ENCODE results near the gene KCNA10.

Gene KCNA10

GRCh38 chr1:110506541-110506940, 12.4 kb downstream of the KCNA10 start:
- H3K36me3 ChIP-seq (ENCODE audit: control insufficient read depth in 5 of 5, insufficient read depth in 5 of 5, low read length in 5 of 5), result no peaks in the 10 kb centered on the region
- no peak overlapping the region for H3K4me3 ChIP-seq (ENCODE audit: low read depth in 1 of 5, low read length in 5 of 5)
- H3K9me3 ChIP-seq (ENCODE audit: control insufficient read depth in 5 of 5, low read length in 5 of 5), result no peaks in the 10 kb centered on the region
- peaks cover 0 to 7% (median 0%) of the 10 kb centered on the region in 5 donors for H3K27me3 ChIP-seq (ENCODE audit: control insufficient read depth in 5 of 5, insufficient read depth in 4 of 5, low read length in 5 of 5)
- H3K9ac ChIP-seq (ENCODE audit: low read length in 5 of 5), result no peak overlapping the region
- H3K4me1 ChIP-seq (ENCODE audit: control insufficient read depth in 5 of 5, insufficient read depth in 5 of 5, low read length in 5 of 5), result peaks cover 0 to 17% (median 2%) of the 10 kb centered on the region in 5 donors
- no peak overlapping the region for H3K27ac ChIP-seq (ENCODE audit: low read depth, low read length)

GRCh38 chr1:110505596-110505995, 13.4 kb downstream of the KCNA10 start:
- H3K27ac ChIP-seq (ENCODE audit: low read depth, low read length), result no peak overlapping the region
- H3K36me3 ChIP-seq (ENCODE audit: control insufficient read depth in 5 of 5, insufficient read depth in 5 of 5, low read length in 5 of 5), result no peaks in the 10 kb centered on the region
- no peak overlapping the region for H3K4me3 ChIP-seq (ENCODE audit: low read depth in 1 of 5, low read length in 5 of 5)
- peaks cover 0 to 7% (median 0%) of the 10 kb centered on the region in 5 donors for H3K27me3 ChIP-seq (ENCODE audit: control insufficient read depth in 5 of 5, insufficient read depth in 4 of 5, low read length in 5 of 5)
- peaks cover 0 to 17% (median 2%) of the 10 kb centered on the region in 5 donors for H3K4me1 ChIP-seq (ENCODE audit: control insufficient read depth in 5 of 5, insufficient read depth in 5 of 5, low read length in 5 of 5)
- H3K9ac ChIP-seq (ENCODE audit: low read length in 5 of 5), result no peak overlapping the region
- no peaks in the 10 kb centered on the region for H3K9me3 ChIP-seq (ENCODE audit: control insufficient read depth in 5 of 5, low read length in 5 of 5)

- Histone ChIP-seq H3K4me3 (ENCODE audit: low read depth in 1 of 5, low read length in 5 of 5) (no peak overlapping the region), H3K4me1 (ENCODE audit: control insufficient read depth in 5 of 5, insufficient read depth in 5 of 5, low read length in 5 of 5) (peaks cover 0 to 17% (median 2%) of the 10 kb centered on the region in 5 donors), H3K27me3 (ENCODE audit: control insufficient read depth in 5 of 5, insufficient read depth in 4 of 5, low read length in 5 of 5) (peaks cover 0 to 7% (median 0%) of the 10 kb centered on the region in 5 donors), H3K27ac (ENCODE audit: low read depth, low read length) (no peak overlapping the region), H3K9ac (ENCODE audit: low read length in 5 of 5) (no peak overlapping the region), H3K36me3 (ENCODE audit: control insufficient read depth in 5 of 5, insufficient read depth in 5 of 5, low read length in 5 of 5) (no peaks in the 10 kb centered on the region), H3K9me3 (ENCODE audit: control insufficient read depth in 5 of 5, low read length in 5 of 5) (no peaks in the 10 kb centered on the region)
These were observed 14.7 kb downstream of the KCNA10 start for GRCh38 chr1:110504226-110504625.

GRCh38 chr1:110503471-110503870, 15.5 kb downstream of the KCNA10 start:
- Histone ChIP-seq H3K27me3 (ENCODE audit: control insufficient read depth in 5 of 5, insufficient read depth in 4 of 5, low read length in 5 of 5) (peaks cover 0 to 7% (median 0%) of the 10 kb centered on the region in 5 donors), H3K4me1 (ENCODE audit: control insufficient read depth in 5 of 5, insufficient read depth in 5 of 5, low read length in 5 of 5) (peaks cover 0 to 15% (median 2%) of the 10 kb centered on the region in 5 donors), H3K9ac (ENCODE audit: low read length in 5 of 5) (no peak overlapping the region), H3K36me3 (ENCODE audit: control insufficient read depth in 5 of 5, insufficient read depth in 5 of 5, low read length in 5 of 5) (no peaks in the 10 kb centered on the region), H3K27ac (ENCODE audit: low read depth, low read length) (no peak overlapping the region), H3K9me3 (ENCODE audit: control insufficient read depth in 5 of 5, low read length in 5 of 5) (no peaks in the 10 kb centered on the region), H3K4me3 (ENCODE audit: low read depth in 1 of 5, low read length in 5 of 5) (no peak overlapping the region)

GRCh38 chr1:110502402-110503151, 16.4 kb downstream of the KCNA10 start:
- Histone ChIP-seq H3K27me3 (ENCODE audit: control insufficient read depth in 5 of 5, insufficient read depth in 4 of 5, low read length in 5 of 5) (peaks cover 0 to 7% (median 0%) of the 10 kb centered on the region in 5 donors), H3K4me3 (ENCODE audit: low read depth in 1 of 5, low read length in 5 of 5) (no peak overlapping the region)

GRCh38 chr1:110501488-110502132, 17.4 kb downstream of the KCNA10 start:
- Histone ChIP-seq H3K27ac (ENCODE audit: low read depth, low read length) (no peak overlapping the region), H3K36me3 (ENCODE audit: control insufficient read depth in 5 of 5, insufficient read depth in 5 of 5, low read length in 5 of 5) (no peaks in the 10 kb centered on the region), H3K9ac (ENCODE audit: low read length in 5 of 5) (no peak overlapping the region), H3K27me3 (ENCODE audit: control insufficient read depth in 5 of 5, insufficient read depth in 4 of 5, low read length in 5 of 5) (peaks cover 0 to 7% (median 0%) of the 10 kb centered on the region in 5 donors), H3K4me3 (ENCODE audit: low read depth in 1 of 5, low read length in 5 of 5) (no peak overlapping the region), H3K4me1 (ENCODE audit: control insufficient read depth in 5 of 5, insufficient read depth in 5 of 5, low read length in 5 of 5) (peaks cover 0 to 9% (median 0%) of the 10 kb centered on the region in 5 donors), H3K9me3 (ENCODE audit: control insufficient read depth in 5 of 5, low read length in 5 of 5) (no peaks in the 10 kb centered on the region)

More at GRCh38 chr1:110502402-110503151, 16.4 kb downstream of the KCNA10 start:
- Histone ChIP-seq H3K9ac (ENCODE audit: low read length in 5 of 5) (no peak overlapping the region), H3K27ac (ENCODE audit: low read depth, low read length) (no peak overlapping the region), H3K9me3 (ENCODE audit: control insufficient read depth in 5 of 5, low read length in 5 of 5) (no peaks in the 10 kb centered on the region), H3K36me3 (ENCODE audit: control insufficient read depth in 5 of 5, insufficient read depth in 5 of 5, low read length in 5 of 5) (no peaks in the 10 kb centered on the region), H3K4me1 (ENCODE audit: control insufficient read depth in 5 of 5, insufficient read depth in 5 of 5, low read length in 5 of 5) (peaks cover 0 to 6% (median under 1%) of the 10 kb centered on the region in 5 donors)

GRCh38 chr1:110498270-110498669, 20.7 kb downstream of the KCNA10 start:
- Histone ChIP-seq H3K9me3 (ENCODE audit: control insufficient read depth in 5 of 5, low read length in 5 of 5) (no peaks in the 10 kb centered on the region), H3K27ac (ENCODE audit: low read depth, low read length) (no peak overlapping the region), H3K36me3 (ENCODE audit: control insufficient read depth in 5 of 5, insufficient read depth in 5 of 5, low read length in 5 of 5) (no peaks in the 10 kb centered on the region), H3K27me3 (ENCODE audit: control insufficient read depth in 5 of 5, insufficient read depth in 4 of 5, low read length in 5 of 5) (peaks cover 0 to 2% (median 0%) of the 10 kb centered on the region in 5 donors), H3K9ac (ENCODE audit: low read length in 5 of 5) (no peak overlapping the region), H3K4me3 (ENCODE audit: low read depth in 1 of 5, low read length in 5 of 5) (no peak overlapping the region), H3K4me1 (ENCODE audit: control insufficient read depth in 5 of 5, insufficient read depth in 5 of 5, low read length in 5 of 5) (peaks cover 0 to 8% (median under 1%) of the 10 kb centered on the region in 5 donors)

- H3K27ac ChIP-seq (ENCODE audit: low read depth, low read length), result no peak overlapping the region
- H3K36me3 ChIP-seq (ENCODE audit: control insufficient read depth in 5 of 5, insufficient read depth in 5 of 5, low read length in 5 of 5), result no peaks in the 10 kb centered on the region
- peaks cover 0 to 2% (median 0%) of the 10 kb centered on the region in 5 donors for H3K27me3 ChIP-seq (ENCODE audit: control insufficient read depth in 5 of 5, insufficient read depth in 4 of 5, low read length in 5 of 5)
- peaks cover 0 to 20% (median 14%) of the 10 kb centered on the region in 5 donors for H3K4me1 ChIP-seq (ENCODE audit: control insufficient read depth in 5 of 5, insufficient read depth in 5 of 5, low read length in 5 of 5)
- H3K9ac ChIP-seq (ENCODE audit: low read length in 5 of 5), result no peak overlapping the region
- no peaks in the 10 kb centered on the region for H3K9me3 ChIP-seq (ENCODE audit: control insufficient read depth in 5 of 5, low read length in 5 of 5)
- no peak overlapping the region for H3K4me3 ChIP-seq (ENCODE audit: low read depth in 1 of 5, low read length in 5 of 5)
These were observed 22.9 kb downstream of the KCNA10 start for GRCh38 chr1:110495926-110496600.

GRCh38 chr1:110494522-110495406, 24.2 kb downstream of the KCNA10 start:
- H3K9me3 ChIP-seq (ENCODE audit: control insufficient read depth in 5 of 5, low read length in 5 of 5), result no peaks in the 10 kb centered on the region
- peaks cover 0 to 20% (median 15%) of the 10 kb centered on the region in 5 donors for H3K4me1 ChIP-seq (ENCODE audit: control insufficient read depth in 5 of 5, insufficient read depth in 5 of 5, low read length in 5 of 5)
- H3K9ac ChIP-seq (ENCODE audit: low read length in 5 of 5), result no peak overlapping the region
- peaks cover 0 to 2% (median 0%) of the 10 kb centered on the region in 5 donors for H3K27me3 ChIP-seq (ENCODE audit: control insufficient read depth in 5 of 5, insufficient read depth in 4 of 5, low read length in 5 of 5)
- no peak overlapping the region for H3K4me3 ChIP-seq (ENCODE audit: low read depth in 1 of 5, low read length in 5 of 5)
- H3K36me3 ChIP-seq (ENCODE audit: control insufficient read depth in 5 of 5, insufficient read depth in 5 of 5, low read length in 5 of 5), result no peaks in the 10 kb centered on the region
- no peak overlapping the region for H3K27ac ChIP-seq (ENCODE audit: low read depth, low read length)
